ENCODE measurements around the gene NOD2. TPM values are rescaled to one million over a fixed set of nuclear protein-coding genes. Genes with fewer than 3 reads are reported as not detected.

Gene NOD2
- total and polyA plus RNA-seq, 7 experiments from 2014 or later = 0.06 to 40.5 (median 0.65) TPM

DNA sequence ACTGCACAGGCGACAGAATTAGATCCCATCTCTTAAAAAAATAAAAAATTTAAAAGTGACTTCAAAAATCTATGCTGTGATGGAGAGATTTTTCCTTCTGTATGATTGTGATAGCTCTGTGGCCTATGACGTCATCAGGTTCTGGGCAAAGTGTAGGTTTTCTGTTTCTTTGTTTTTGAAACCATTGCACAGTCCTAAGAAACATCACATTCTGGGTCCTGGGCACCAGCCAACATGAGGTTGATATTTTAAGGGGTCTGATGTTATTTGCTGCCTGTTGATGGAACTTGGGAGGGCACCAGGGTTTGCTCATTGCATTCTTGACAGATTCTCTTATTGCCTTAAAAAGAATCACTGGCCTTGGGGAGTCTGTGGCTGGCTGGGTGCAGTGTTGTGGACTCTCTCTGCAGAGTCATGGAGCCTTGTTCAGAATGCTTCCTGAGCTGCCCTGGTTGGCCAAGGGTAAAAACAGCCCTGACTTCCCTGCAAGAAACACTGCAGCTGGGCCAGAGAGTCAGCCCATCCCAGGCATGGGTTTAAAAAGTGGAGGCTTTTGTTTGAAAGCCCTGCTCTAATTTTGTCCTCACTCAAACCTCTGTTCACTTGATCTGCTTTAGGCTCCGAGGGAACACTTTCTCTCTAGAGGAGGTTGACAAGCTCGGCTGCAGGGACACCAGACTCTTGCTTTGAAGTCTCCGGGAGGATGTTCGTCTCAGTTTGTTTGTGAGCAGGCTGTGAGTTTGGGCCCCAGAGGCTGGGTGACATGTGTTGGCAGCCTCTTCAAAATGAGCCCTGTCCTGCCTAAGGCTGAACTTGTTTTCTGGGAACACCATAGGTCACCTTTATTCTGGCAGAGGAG is 38.0 kb downstream of the NOD2 start:
- DNase-seq = peak in 8 of 9 donors; percentile 22 to 48 (median 39)
- intact Hi-C loops (cut with micrococcal nuclease) = loop anchor here (1.0 to 2.0 kb wide), 3 partner anchors 9 to 15 kb away; no protein-coding TSS in a partner anchor
- ATAC-seq = peak; percentile 58
- Histone ChIP-seq H3K4me1 (ENCODE audit: control insufficient read depth in 2 of 2, insufficient read depth in 2 of 2, low read length in 2 of 2) (peaks cover 0 to 4% of the 10 kb centered on the region in 2 donors), H3K27ac (ENCODE audit: low read depth, low read length) (peak overlapping the region; percentile 27), H3K36me3 (ENCODE audit: control insufficient read depth in 2 of 3, insufficient read depth in 3 of 3, low read length in 3 of 3) (no peaks in the 10 kb centered on the region), H3K9me3 (ENCODE audit: control insufficient read depth in 2 of 3, low read length in 3 of 3) (no peaks in the 10 kb centered on the region), H3K27me3 (ENCODE audit: control insufficient read depth in 2 of 2, insufficient read depth in 2 of 2, low read length in 2 of 2) (no peaks in the 10 kb centered on the region), H3K4me3 (ENCODE audit: low read length) (no peak overlapping the region)
- H3K36me3 Mint-ChIP-seq = peaks cover 0 to 49% (median 15%) of the 10 kb centered on the region in 5 donors
- ChIA-PET CTCF (interaction anchor here (0.8 to 2.6 kb wide), 4 partner anchors 10 to 51 kb away, joined by 3 to 11 read pairs (median 4); partner anchors contain the start of genes CYLD and SNX20), POLR2A (interaction anchor here (0.5 to 3.5 kb wide), 11 partner anchors 9 to 422 kb away, joined by 3 to 32 read pairs (median 6); partner anchors contain the start of genes CYLD and SNX20)
- H3K27me3 Mint-ChIP-seq = no peaks in the 10 kb centered on the region
- H3K4me3 Mint-ChIP-seq = peak overlapping the region; percentile 10 to 73 (median 51)
- H3K4me1 Mint-ChIP-seq = peaks cover 16 to 37% (median 23%) of the 10 kb centered on the region in 7 donors
- H3K27ac Mint-ChIP-seq = peak overlapping the region; percentile 61 to 92 (median 84)
- H3K9me3 Mint-ChIP-seq = peaks cover 0 to 4% (median 0%) of the 10 kb centered on the region in 11 donors

- H3K27ac Mint-ChIP-seq = peak overlapping the region; percentile 38 to 92 (median 84)
- H3K27me3 ChIP-seq (ENCODE audit: control insufficient read depth in 2 of 2, insufficient read depth in 2 of 2, low read length in 2 of 2) = no peaks in the 10 kb centered on the region
- peaks cover 16 to 40% (median 23%) of the 10 kb centered on the region in 7 donors for H3K4me1 Mint-ChIP-seq
- ChIA-PET POLR2A (interaction anchor here (0.7 to 3.5 kb wide), 8 partner anchors 8 to 52 kb away, joined by 3 to 32 read pairs (median 11); partner anchors contain the start of genes CYLD and SNX20), CTCF (interaction anchor here (1.5 to 2.6 kb wide), 2 partner anchors 12 to 51 kb away, joined by 4 to 11 read pairs; partner anchors contain the start of gene SNX20)
- peak overlapping the region in 7 of 10 donors; percentile 7 to 73 (median 46) for H3K4me3 Mint-ChIP-seq
- H3K36me3 Mint-ChIP-seq = peaks cover 0 to 45% (median 16%) of the 10 kb centered on the region in 5 donors
- no peak overlapping the region for H3K4me3 ChIP-seq (ENCODE audit: low read length)
- intact Hi-C loops (cut with micrococcal nuclease) = loop anchor here (1.0 to 2.0 kb wide), 3 partner anchors 9 to 15 kb away; no protein-coding TSS in a partner anchor
- peak in 1 of 9 donors; percentile 7 for DNase-seq
- no peak for ATAC-seq
- no peaks in the 10 kb centered on the region for H3K36me3 ChIP-seq (ENCODE audit: control insufficient read depth in 2 of 3, insufficient read depth in 3 of 3, low read length in 3 of 3)
- peaks cover 0 to 4% (median 0%) of the 10 kb centered on the region in 11 donors for H3K9me3 Mint-ChIP-seq
- H3K9me3 ChIP-seq (ENCODE audit: control insufficient read depth in 2 of 3, low read length in 3 of 3) = no peaks in the 10 kb centered on the region
- H3K4me1 ChIP-seq (ENCODE audit: control insufficient read depth in 2 of 2, insufficient read depth in 2 of 2, low read length in 2 of 2) = peaks cover 0 to 4% of the 10 kb centered on the region in 2 donors
- H3K27me3 Mint-ChIP-seq = no peaks in the 10 kb centered on the region
- peak overlapping the region; percentile 27 for H3K27ac ChIP-seq (ENCODE audit: low read depth, low read length)
Observed at GRCh38 chr16:50731989-50732832, 38.8 kb downstream of the NOD2 start.

GRCh38 chr16:50733468-50733867 is 40.1 kb downstream of the NOD2 start:
- intact Hi-C loops (cut with micrococcal nuclease) = no loop called here
- CTCF ChIA-PET = interaction anchor here (1.2 kb wide), 1 partner anchor 13 kb away, joined by 5 read pairs; no protein-coding TSS in a partner anchor

GRCh38 chr16:50735629-50736122 is 42.3 kb downstream of the NOD2 start:
- Mint-ChIP-seq H3K9me3 (no peaks in the 10 kb centered on the region), H3K36me3 (peaks cover 0 to 39% (median 22%) of the 10 kb centered on the region in 5 donors), H3K27me3 (no peaks in the 10 kb centered on the region), H3K4me3 (no peak overlapping the region), H3K4me1 (peaks cover 20 to 52% (median 31%) of the 10 kb centered on the region in 7 donors), H3K27ac (no peak overlapping the region)
- POLR2A ChIA-PET = interaction anchor here (0.8 to 1.8 kb wide), 5 partner anchors 8 to 11 kb away, joined by 3 to 7 read pairs (median 4); no protein-coding TSS in a partner anchor
- DNase-seq (peak in 1 of 9 donors; percentile 18), ATAC-seq (no peak)
- H3K27ac ChIP-seq (ENCODE audit: low read depth, low read length) = no peak overlapping the region
- CTCF ChIA-PET = interaction anchor here (1.0 to 1.5 kb wide), 3 partner anchors 9 to 71 kb away, joined by 3 to 4 read pairs (median 3); no protein-coding TSS in a partner anchor
- H3K9me3 ChIP-seq (ENCODE audit: control insufficient read depth in 2 of 3, low read length in 3 of 3) = no peaks in the 10 kb centered on the region
- H3K27me3 ChIP-seq (ENCODE audit: control insufficient read depth in 2 of 2, insufficient read depth in 2 of 2, low read length in 2 of 2) = no peaks in the 10 kb centered on the region
- H3K4me1 ChIP-seq (ENCODE audit: control insufficient read depth in 2 of 2, insufficient read depth in 2 of 2, low read length in 2 of 2) = peaks cover 0 to 4% of the 10 kb centered on the region in 2 donors
- peaks cover 0 to 5% (median 0%) of the 10 kb centered on the region in 3 experiments for H3K36me3 ChIP-seq (ENCODE audit: control insufficient read depth in 2 of 3, insufficient read depth in 3 of 3, low read length in 3 of 3)
- intact Hi-C loops (cut with micrococcal nuclease) = no loop called here
- no peak overlapping the region for H3K4me3 ChIP-seq (ENCODE audit: low read length)

More at GRCh38 chr16:50733468-50733867, 40.1 kb downstream of the NOD2 start:
- DNase-seq (peak in 1 of 9 donors; percentile 13), ATAC-seq (no peak)
- Mint-ChIP-seq H3K9me3 (peaks cover 0 to 2% (median 0%) of the 10 kb centered on the region in 11 donors), H3K36me3 (peaks cover 0 to 40% (median 16%) of the 10 kb centered on the region in 5 donors), H3K4me1 (peaks cover 16 to 44% (median 23%) of the 10 kb centered on the region in 7 donors), H3K4me3 (no peak overlapping the region), H3K27me3 (no peaks in the 10 kb centered on the region), H3K27ac (peak overlapping the region in 5 of 9 donors; percentile 9 to 72 (median 31))
- H3K9me3 ChIP-seq (ENCODE audit: control insufficient read depth in 2 of 3, low read length in 3 of 3) = no peaks in the 10 kb centered on the region
- H3K4me3 ChIP-seq (ENCODE audit: low read length) = no peak overlapping the region
- no peaks in the 10 kb centered on the region for H3K36me3 ChIP-seq (ENCODE audit: control insufficient read depth in 2 of 3, insufficient read depth in 3 of 3, low read length in 3 of 3)
- no peak overlapping the region for H3K27ac ChIP-seq (ENCODE audit: low read depth, low read length)
- POLR2A ChIA-PET = interaction anchor here (0.7 to 1.3 kb wide), 3 partner anchors 12 to 59 kb away, joined by 3 to 5 read pairs (median 4); partner anchors contain the start of gene SNX20
- peaks cover 0 to 4% of the 10 kb centered on the region in 2 donors for H3K4me1 ChIP-seq (ENCODE audit: control insufficient read depth in 2 of 2, insufficient read depth in 2 of 2, low read length in 2 of 2)
- no peaks in the 10 kb centered on the region for H3K27me3 ChIP-seq (ENCODE audit: control insufficient read depth in 2 of 2, insufficient read depth in 2 of 2, low read length in 2 of 2)

DNA sequence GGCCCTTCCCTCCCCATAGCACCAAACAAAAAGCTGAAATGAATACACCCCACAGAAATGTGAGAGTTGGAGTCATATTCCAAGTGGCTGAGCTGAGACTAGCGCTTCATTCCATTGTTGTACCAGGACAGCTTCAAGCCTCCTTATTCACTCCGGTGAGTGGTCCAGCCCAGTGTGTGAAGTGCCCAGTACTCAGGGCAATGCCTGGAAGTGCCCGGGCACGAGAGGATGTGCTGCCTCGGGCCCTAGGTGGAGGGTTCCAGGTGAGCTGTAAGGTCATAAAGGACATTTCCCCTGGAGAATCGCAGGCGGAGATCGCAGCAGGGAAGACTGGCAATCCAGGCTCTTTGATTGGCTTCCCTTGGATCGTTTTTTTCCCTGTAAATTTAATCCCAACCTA is 43.0 kb downstream of the NOD2 start:
- ChIA-PET POLR2A (interaction anchor here (0.8 to 1.8 kb wide), 4 partner anchors 8 to 11 kb away, joined by 3 to 7 read pairs (median 4); no protein-coding TSS in a partner anchor), CTCF (interaction anchor here (1.2 to 1.5 kb wide), 2 partner anchors 8 to 16 kb away, joined by 3 to 4 read pairs; no protein-coding TSS in a partner anchor)
- H3K4me1 ChIP-seq (ENCODE audit: control insufficient read depth in 2 of 2, insufficient read depth in 2 of 2, low read length in 2 of 2) = peaks cover 6 to 7% of the 10 kb centered on the region in 2 donors
- no peak overlapping the region for H3K27ac ChIP-seq (ENCODE audit: low read depth, low read length)
- H3K4me3 ChIP-seq (ENCODE audit: low read length) = no peak overlapping the region
- DNase-seq (peak in 1 of 9 donors; percentile 3), ATAC-seq (no peak)
- Mint-ChIP-seq H3K36me3 (peaks cover 0 to 35% (median 22%) of the 10 kb centered on the region in 5 donors), H3K27ac (peak overlapping the region in 1 of 9 donors; percentile 47), H3K4me3 (no peak overlapping the region), H3K9me3 (no peaks in the 10 kb centered on the region), H3K27me3 (no peaks in the 10 kb centered on the region), H3K4me1 (peaks cover 22 to 52% (median 33%) of the 10 kb centered on the region in 7 donors)
- intact Hi-C loops (cut with micrococcal nuclease) = no loop called here
- H3K36me3 ChIP-seq (ENCODE audit: control insufficient read depth in 2 of 3, insufficient read depth in 3 of 3, low read length in 3 of 3) = peaks cover 0 to 5% (median 0%) of the 10 kb centered on the region in 3 experiments
- no peaks in the 10 kb centered on the region for H3K9me3 ChIP-seq (ENCODE audit: control insufficient read depth in 2 of 3, low read length in 3 of 3)
- H3K27me3 ChIP-seq (ENCODE audit: control insufficient read depth in 2 of 2, insufficient read depth in 2 of 2, low read length in 2 of 2) = no peaks in the 10 kb centered on the region
